ENCODE results near the gene STK24.

STK24 gene

GRCh38 chr13:98446234-98446621 is 130.7 kb downstream of the STK24 start:
- DNase-seq = no peak

GRCh38 chr13:98445340-98446233 is 131.3 kb downstream of the STK24 start:
- no peak for DNase-seq

GRCh38 chr13:98444381-98444780 is 132.5 kb downstream of the STK24 start:
- DNase-seq = no peak

GRCh38 chr13:98443800-98444325 is 133.0 kb downstream of the STK24 start:
- DNase-seq = no peak

- DNase-seq = no peak
Observed at GRCh38 chr13:98443329-98443728, 133.6 kb downstream of the STK24 start.

- DNase-seq = no peak
Observed at GRCh38 chr13:98442391-98443230, 134.3 kb downstream of the STK24 start.

GRCh38 chr13:98441056-98441676 is 135.7 kb downstream of the STK24 start:
- no peak for DNase-seq

- DNase-seq = no peak
Observed at GRCh38 chr13:98440390-98441055, 136.4 kb downstream of the STK24 start.

GRCh38 chr13:98439896-98440295 is 137.0 kb downstream of the STK24 start:
- no peak for DNase-seq

GRCh38 chr13:98439126-98439828 is 137.6 kb downstream of the STK24 start:
- no peak for DNase-seq

- no peak for DNase-seq
Observed at GRCh38 chr13:98438246-98439125, 138.4 kb downstream of the STK24 start.

- no peak for DNase-seq
Observed at GRCh38 chr13:98436233-98436910, 140.5 kb downstream of the STK24 start.

- DNase-seq = no peak
Observed at GRCh38 chr13:98435376-98435775, 141.5 kb downstream of the STK24 start.

- no peak for DNase-seq
Observed at GRCh38 chr13:98434060-98434459, 142.8 kb downstream of the STK24 start.

GRCh38 chr13:98433654-98434053 is 143.3 kb downstream of the STK24 start:
- DNase-seq = no peak

- DNase-seq = no peak
Observed at GRCh38 chr13:98432638-98433037, 144.3 kb downstream of the STK24 start.

GRCh38 chr13:98429977-98430736 is 146.8 kb downstream of the STK24 start:
- DNase-seq = no peak

- DNase-seq = no peak
Observed at GRCh38 chr13:98429531-98429930, 147.4 kb downstream of the STK24 start.

GRCh38 chr13:98429081-98429480 is 147.8 kb downstream of the STK24 start:
- DNase-seq = no peak
